Measurements from ENCODE around the gene ALK.

The ALK gene

DNA sequence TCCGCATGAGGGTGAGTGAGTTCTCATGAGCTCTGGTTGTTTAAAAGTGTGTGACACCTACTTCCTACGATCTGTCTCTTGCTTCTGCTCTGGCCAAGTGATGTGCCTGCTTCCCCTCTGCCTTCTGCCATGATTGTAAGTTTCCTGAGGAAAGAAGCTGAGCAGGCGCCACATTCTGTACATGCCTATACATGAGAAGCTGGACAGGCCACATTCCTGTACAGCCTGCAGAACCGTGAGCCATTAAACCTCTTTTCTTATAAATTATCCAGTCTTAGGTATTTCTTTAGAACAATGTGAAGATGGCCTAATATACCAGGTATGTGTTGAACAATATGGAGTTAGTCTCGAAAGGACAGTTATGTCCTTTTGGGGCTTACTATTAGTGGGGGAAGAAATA lies 281.0 kb downstream of the ALK start:
- no peak for DNase-seq

DNA sequence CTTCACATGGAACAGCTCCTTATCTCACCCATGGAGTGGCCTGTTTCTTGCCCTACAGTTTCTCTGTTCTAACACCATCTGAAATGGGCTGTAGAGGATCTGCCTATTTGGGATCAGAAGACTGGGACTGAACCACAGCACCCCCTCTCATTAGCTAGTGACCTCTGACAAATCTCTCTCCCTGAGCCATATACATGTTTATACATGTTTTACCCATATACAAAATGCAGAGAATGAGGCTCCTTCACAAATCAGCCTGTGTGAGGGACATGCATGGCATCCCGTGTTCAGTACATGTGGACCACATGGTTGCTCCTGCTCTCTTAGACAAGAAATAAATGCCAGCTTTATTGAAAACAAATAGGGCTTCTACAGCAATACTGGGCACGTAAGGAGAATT lies 282.7 kb downstream of the ALK start:
- DNase-seq = no peak

DNA sequence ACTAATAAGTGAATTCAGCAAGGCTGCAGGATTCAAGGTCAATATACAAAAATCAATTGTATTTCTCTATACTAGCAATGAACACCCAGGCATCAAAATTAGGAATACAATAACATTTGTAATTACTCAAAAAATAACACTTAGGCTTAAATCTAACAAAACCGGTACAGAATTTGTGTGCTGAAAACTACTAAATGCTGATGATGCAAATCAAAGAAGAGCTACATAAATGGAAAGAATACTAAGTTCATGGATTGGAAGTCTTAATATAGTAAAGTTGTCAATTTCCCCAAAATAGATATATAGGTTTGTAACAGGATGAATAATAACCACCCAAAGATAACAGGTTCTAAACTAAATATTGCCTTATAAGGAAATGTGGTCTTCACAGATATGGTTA lies 286.5 kb downstream of the ALK start:
- DNase-seq = no peak

DNA sequence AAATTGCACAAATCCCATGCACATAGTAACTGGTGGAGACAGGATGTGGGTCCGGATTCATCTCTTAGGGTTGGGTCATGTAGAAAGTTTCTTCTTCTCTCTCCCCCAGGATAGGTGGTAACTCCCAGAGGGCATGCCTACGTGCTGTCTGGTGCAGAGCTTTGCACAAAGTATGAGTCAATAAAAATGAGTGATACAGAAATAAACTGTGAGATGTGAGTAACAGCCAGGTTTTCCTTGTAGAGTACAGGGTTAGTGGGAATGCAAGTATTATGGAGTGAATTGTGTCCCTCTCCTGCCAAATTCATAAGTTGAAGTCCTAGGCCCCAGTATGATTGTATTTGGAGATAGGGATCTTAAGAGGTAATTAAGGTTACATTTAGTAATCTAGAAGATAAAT lies 289.4 kb downstream of the ALK start:
- DNase-seq = peak; percentile 56

DNA sequence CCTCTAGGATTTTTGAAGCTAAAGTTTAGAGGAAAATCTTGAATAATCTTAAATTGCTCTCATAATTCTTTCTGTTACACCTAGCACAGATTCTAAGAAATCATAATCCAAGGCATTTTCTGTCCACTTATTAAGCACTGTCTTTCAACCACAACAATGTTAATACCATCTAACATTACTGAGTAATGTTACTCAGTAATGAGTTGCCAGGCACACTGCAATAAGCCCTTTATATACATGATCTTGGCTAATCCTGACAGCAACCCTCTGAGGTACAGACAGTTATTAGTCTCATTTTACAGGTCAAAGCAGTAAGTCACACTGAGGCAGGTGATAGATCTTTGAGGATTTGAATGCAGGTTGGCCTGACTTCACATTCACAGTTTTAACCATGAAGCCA lies 291.9 kb downstream of the ALK start:
- DNase-seq = no peak

DNA sequence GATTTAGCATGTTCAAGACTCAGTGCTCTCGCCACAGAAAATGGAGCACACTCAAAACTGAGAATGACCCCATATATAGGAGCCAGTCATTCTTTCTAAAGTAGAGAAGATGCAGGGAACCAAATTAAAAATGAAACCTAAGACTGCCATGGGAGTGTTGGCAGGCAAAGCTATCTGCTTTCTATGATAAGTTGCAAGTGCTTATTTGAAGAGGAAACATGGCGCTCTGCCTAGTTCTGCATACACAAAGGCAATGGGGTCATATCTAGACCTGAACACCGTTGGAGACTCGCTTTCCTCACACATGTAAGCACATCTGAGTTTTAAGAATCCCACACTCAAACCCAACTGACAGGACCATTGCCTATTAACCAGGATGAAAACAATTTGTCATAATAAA lies 292.5 kb downstream of the ALK start:
- no peak for DNase-seq

DNA sequence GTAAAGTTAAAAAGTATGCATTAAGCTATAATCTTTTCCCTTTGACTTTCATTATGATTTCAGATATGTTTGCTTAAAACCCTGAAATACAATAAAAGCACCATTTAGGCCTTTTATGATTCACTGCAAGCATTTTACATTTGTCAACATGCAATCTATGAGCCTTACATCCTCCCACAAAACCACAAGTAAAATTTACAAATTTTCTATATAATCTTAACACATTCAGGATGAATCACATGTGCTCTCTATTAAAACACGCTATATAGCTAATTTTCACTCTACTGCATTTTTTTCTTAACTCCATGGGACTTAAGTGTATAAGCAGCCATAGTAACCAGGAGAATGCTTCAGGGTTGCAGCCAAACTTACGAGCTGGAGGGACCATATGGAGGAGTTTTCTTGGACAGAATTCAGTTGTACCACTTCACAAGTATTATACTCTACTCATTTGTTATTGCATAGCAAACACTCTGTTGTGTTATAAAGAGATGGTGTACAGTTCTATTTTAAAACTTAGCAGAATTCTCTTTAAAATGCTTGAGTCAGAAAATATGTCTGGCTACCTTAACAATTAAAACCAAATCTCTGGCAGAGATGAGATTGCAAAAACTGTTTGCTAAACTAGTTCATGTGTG lies 293.2 kb downstream of the ALK start:
- DNase-seq = no peak

DNA sequence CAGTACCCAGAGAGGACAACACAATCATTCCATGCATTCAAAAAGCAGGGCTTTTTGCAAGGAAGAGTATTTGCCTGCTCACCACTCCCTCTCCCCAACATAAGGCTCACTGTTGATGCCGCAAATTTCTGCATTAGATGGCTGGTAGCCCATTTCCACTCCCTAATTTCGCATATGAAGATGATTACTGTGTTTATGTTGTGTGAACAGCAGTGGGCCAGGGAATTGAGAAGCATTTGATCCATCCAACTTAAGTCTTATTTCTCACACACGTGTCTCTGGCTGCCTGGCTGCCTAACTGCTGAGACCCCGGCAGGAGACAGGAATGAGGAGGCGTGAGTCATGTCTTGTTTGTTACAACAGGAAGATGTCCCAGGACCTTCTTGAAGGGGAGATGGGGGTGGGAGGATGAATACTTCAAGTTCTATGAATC lies 294.1 kb downstream of the ALK start:
- DNase-seq = no peak

DNA sequence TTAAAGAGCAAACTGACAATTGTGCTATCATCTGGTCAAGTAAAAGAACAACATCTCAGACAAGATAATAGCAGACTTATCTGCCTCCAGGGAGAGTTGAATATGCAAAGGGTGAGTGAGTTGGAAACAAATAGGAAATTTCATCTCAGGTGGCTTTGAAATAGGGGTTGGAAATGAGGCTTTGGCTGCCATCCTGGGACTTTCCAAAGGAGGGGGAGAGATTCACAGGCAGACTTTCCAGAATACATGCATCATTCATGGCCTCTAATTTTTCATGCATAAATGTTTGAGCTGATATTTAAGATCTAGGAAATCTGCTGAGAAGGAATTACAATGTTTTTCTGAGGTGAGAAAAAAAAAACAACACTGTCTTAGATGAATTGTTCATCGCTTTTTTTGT lies 300.5 kb downstream of the ALK start:
- no peak for DNase-seq

DNA sequence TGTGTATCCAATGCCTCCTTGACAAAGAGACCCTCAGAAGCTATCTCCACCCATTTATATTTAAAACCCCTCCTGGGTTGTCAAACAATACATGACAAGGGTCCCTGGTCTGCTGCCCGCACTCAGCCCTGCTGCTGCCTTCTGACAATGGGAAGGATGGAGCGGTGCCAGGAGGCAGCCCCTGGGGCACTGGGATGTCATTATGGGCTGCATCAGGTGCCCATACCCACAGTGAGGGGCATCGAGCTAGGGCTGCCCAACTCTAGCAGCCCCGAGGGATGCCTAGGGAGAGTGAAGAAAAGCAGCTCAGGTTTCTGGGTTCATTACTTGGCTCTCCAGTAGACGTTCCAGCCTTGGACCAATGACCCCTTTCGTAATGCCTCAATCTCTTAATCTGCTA lies 301.7 kb downstream of the ALK start:
- no peak for DNase-seq

DNA sequence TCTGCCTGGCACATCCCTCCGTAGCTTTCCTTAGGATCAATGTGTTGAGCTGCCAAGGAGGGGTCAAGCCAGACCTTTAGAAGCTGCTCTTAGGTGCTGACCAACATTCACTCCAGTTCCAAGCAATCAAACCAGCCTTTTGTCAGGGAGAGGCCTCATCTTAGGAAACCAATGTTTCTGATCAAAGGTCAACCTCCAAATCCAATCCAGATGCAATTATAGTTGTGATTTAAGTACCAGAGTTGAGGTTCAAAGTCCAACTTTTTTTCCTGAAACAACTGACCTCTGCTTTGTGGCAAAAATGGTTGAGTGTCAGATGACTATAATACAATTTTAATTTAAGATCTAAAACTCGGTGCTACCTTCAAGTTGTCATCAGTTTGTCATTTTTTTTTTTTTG lies 303.4 kb downstream of the ALK start:
- DNase-seq = no peak

DNA sequence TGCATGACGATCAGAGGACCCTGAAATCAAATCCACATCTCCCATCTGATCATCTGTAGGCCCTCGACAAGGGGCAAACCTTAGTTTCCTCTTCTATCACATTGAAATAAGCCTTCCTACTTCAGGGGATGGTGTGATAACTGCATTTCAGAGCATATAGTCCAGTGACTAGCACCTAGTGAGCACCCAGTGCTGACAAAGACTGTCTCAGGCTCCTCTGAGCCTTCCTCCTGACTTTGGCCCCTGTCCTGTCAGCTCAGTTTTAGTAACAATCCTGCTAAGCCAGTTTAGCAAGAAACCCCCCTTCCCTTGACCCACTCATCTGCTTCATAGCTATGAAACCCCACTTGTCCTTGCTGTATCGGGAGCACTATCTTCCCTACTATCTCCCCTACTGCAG lies 304.0 kb downstream of the ALK start:
- DNase-seq = no peak

DNA sequence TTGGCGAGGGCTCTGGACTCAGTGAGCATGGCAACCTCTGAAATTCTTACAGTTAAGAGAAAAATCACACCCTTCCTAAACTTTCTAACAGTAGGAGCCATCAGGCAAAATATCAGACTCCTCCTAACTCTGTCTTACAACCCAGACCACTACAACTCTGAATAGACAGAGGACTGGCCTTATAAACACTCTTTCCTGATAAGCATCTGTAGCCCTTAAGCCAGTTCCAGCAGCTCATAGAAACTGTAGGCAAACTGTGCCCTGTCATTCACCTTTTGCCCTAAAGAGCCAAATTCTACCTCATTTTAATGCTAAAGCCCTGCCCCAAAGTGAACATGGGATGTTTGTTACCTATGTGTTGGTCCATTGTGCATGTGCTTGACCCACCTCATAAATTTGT lies 304.8 kb downstream of the ALK start:
- no peak for DNase-seq

DNA sequence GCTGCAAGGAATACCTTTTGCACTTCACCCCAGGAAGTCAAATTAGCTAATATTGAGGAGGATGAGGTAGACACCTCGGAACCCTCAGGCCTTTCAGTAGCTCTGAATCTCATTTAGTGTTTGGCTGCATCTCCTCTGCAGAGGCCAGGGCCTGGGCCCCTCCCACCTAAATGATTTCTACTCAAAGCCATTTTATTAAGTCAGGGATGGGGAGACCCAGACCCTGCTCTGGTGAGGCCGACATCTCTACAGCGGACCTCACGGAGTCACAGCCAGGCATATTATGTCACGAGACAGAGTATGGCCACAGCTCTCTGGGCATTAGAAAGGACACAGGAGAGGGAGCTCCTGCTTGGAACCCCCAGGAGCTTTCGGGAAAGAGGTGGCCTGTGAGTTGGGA lies 305.5 kb downstream of the ALK start:
- DNase-seq = no peak

DNA sequence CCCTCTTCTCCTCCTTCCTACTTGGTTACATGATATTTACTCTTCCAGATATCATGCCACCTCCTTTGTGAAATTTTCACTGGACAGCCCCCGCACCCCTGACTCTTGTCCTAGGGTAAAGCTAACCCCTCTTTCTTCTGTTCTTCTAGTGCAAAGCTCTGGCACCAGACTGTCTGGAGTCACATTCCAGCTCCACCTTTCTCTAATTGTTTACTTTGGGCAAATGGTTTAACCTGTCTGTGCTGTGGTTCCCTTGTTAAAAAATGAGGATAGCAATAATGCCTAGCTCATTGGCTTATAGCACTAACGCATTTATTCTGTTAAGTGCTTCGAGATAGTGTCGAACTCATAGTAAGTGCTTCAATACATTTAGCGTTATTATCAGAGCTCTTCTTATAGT lies 306.2 kb downstream of the ALK start:
- no peak for DNase-seq

DNA sequence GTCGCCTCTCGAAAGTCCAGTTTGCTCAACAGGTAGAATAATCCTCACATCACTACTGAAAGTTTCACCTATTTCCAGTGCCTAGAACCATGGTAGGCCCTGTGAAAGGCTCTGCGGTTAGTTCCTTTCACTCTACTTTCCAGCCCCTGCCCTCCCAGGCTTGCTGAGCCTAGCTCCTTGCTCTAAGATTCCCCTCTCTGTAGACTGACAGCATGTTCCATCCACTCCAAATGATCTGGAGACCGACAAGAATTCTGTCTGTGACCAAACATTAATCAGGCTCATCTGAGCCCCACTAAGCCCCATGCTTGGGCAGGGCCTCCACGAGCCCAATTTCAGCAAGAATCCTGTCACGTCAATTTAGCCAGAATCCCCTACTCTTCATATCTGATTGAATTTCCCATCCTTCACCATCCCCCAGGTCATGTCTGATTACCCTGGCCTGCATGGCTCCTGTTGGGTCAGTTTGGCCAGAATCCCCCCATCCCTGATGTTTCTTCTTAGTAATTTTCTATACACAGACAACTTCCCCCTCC lies 307.0 kb downstream of the ALK start:
- DNase-seq = no peak

DNA sequence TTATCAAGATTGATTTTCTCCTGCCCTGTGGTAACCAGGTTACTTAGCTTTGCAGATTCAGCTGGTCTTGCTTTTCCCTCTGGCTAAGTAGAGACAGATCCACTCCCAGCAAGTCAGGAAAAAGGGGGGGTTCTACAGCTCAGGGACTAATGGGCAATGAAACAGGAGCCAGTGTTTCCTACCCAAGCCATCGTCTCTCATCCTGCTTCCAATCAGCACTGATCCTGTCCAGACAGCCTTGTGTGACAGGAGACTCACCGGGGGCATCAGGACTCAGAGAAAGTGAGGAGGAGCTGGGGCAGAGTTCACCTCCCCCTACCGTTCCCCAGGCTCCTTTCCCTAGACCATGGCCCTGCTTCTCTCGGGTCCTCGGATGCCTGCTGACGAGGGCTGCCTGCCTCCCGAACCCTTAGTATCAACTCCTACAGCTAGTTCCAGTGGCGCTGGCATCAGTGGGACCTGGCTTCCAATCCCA lies 307.6 kb downstream of the ALK start:
- DNase-seq = no peak

DNA sequence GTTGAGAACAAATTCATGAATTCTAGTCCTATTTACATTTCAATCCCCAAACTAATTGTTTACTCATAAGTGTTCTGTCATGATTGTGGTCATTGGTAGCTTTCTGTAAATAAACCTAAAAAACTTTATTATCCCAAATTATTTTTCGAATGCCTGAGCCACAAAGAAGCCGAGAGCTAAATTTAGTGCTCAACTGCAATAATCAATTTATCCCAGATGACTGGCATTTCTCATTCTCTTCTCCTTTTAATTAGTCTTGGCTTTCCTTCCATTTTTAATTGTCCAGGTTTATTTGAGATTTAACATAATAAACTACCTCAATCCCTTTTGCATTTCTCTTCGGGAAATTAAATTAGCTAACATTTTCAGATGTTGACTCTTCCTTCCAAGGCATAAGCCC lies 308.3 kb downstream of the ALK start:
- DNase-seq = no peak

DNA sequence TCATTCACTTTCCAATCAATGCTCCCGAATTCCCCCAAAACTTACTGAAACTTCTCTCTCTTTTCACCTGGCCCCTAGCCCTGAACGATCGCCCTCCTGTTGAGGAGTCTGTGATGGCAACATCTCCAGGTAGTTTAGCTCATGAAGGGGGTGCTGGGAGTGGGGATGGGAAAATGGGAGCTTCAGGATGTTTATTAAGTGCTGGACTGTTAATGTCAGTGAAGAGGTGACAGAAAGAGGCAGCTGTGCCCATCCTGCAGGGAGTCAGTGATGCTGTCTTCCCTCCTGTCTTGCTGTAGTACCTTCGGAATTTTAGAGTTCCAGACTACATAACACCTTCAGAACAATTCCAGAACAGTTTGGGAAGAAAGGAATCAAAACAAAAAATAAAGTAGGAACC lies 308.8 kb downstream of the ALK start:
- DNase-seq = no peak

DNA sequence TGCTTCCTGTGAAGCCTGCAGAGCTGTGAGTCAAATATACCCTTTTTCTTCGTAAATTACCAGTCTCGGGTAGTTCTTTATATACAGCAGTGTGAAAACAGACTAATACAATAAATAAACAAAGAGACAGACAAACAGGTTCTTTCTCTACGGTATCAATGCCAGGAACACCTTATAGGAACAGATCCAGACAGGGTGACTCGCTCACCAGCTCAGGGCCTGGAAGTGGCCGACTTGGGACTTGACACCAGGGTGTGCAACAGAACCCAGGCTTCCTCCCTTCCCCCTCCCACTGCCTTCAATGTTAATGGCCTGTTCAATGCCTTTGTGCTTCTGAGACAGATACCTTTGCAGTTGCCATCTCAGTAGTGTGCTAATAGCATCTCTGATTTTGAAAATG lies 309.5 kb downstream of the ALK start:
- no peak for DNase-seq

DNA sequence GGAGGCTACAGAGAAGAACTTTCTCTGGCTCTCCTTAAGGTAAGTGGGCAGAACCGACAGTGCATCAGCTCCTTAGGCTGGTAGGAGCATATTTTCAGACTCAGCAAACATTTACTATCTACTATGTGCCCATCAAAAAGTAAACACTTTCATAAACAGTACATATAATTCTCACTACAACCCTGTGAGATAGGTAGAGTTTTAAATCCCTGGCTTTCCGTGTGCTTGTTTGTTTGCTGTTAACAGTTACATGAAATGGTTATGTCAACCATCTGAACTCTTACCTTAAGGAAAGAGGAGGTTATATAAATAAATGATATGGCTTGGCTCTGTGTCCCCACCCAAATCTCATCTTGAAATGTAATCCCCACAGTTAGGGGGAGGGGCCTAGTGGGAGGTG lies 310.1 kb downstream of the ALK start:
- no peak for DNase-seq

DNA sequence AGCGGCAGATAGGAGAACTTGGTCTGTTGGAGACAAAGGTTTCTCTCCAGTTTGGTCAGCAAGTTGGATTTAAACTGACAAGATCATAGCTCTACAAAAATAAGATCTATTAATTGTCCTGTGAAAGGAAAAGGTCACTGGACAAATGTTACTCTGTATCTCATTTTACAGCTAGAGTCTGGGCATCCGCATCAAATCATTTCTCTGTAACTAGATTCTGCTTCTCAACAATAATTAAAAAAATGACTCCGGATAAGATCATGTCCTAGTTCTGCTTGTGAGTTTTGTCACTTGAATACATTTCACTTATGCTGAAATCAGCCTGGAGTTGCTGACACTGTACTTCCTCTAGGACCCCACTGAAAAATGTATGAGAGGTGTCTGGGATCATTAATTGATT lies 310.8 kb downstream of the ALK start:
- DNase-seq = no peak

DNA sequence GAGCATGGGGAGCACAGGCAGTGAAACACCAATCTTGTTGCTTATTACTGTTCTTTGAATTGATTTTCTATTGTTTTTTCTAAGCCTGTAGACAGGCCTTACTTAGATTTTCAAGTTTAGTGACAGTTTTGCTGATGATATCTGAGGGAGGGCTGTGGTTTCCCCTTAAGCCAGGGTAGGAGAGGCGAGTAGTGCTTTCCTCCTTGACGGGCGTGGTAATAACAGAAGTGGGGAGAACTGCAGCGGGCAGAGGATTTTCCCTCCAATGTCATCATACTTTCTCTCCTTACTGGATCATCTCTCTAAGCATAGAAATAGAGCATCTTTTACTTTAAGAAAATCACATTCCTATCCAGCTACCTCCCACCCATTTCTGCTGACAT lies 314.4 kb downstream of the ALK start:
- no peak for DNase-seq

DNA sequence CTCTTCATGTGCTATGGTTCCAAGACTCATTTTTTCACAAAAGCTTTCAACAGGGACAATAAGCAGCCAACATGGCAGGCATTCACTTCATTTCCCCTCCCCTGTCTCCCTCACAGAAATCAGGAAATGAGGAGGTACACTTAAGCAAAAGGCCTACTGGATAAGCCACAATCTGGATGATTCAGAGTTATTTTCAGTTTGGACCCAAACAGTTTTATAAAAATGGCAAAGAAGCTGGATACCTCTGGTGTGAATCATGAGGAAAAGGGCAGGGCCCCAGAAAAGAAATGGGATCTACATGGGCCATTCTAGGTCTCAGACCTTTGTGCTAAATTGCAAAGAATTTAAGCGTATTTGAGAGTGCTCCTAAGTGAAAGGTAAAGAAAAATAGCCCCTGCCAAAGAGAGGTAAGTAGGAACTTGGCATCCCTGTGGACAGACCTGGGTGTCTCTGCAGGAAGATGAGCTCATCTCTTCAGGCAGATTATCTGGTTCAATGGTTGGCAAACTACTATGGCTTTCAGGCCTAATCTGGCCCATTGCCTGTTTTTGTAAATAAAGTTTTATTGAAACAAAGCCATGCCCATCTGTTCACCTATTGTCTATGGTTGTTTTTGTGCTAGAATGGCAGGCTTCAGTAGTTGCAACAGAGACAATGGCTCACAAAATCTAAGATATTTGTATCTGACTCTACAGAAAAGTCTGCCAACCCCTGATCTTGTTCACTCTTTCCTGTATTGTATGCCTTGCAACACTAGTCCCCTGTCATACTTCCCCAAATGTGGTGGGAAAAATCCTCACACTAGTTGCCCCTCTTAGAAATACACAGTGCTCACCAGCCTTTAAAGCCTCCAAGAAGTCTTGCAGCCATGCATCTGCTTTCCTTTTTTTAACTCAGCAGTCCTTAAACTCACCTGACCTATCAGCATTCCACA lies 315.0 kb downstream of the ALK start:
- peak; percentile 91 for DNase-seq
